ENCODE data around the gene PPP1R14B. TPM values are rescaled to one million over a fixed set of nuclear protein-coding genes. Genes with fewer than 3 reads are reported as not detected.

PPP1R14B gene
- total and polyA plus RNA-seq, 2 of the 13 experiments (the other 11 are each of a cell fraction or from before 2014, with no cell fraction given): 110 to 148 TPM

- TF ChIP-seq, protein P1, sequence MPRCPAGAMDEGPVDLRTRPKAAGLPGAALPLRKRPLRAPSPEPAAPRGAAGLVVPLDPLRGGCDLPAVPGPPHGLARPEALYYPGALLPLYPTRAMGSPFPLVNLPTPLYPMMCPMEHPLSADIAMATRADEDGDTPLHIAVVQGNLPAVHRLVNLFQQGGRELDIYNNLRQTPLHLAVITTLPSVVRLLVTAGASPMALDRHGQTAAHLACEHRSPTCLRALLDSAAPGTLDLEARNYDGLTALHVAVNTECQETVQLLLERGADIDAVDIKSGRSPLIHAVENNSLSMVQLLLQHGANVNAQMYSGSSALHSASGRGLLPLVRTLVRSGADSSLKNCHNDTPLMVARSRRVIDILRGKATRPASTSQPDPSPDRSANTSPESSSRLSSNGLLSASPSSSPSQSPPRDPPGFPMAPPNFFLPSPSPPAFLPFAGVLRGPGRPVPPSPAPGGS (CRISPR knock-in tag; IDR thresholded peaks at IDR 0.05): no peak
- TF ChIP-seq FIP1L1 (IDR thresholded peaks at IDR 0.05; ENCODE audit: borderline replicate concordance, insufficient read depth, low read depth, low read length) (no peak), ELF4 (CRISPR knock-in tag; IDR thresholded peaks at IDR 0.05; ENCODE audit: borderline replicate concordance) (no peak), IKZF1 (IDR thresholded peaks at IDR 0.05) (no peak), PHF8 (CRISPR knock-in tag; IDR thresholded peaks at IDR 0.05) (0 out of 2 replicates have a peak, but pooled peaks have one; percentile 14), ZNF891 (CRISPR knock-in tag; IDR thresholded peaks at IDR 0.05) (0 out of 2 replicates have a peak, but pooled peaks have one; percentile 43), KDM6A (CRISPR knock-in tag; IDR thresholded peaks at IDR 0.05; ENCODE audit: low read depth) (no peak), GABPA (IDR thresholded peaks at IDR 0.05; ENCODE audit: low read depth, low read length) (no peak), GABPA (CRISPR knock-in tag; IDR thresholded peaks at IDR 0.05; ENCODE audit: low read depth) (no peak), ATRX (CRISPR knock-in tag; IDR thresholded peaks at IDR 0.05; ENCODE audit: borderline replicate concordance) (no peak), ZNF274 (CRISPR knock-in tag; IDR thresholded peaks at IDR 0.05) (0 out of 2 replicates have a peak, but pooled peaks have one; percentile 1), ZNF768 (CRISPR knock-in tag; IDR thresholded peaks at IDR 0.05) (no peak), ZNF343 (CRISPR knock-in tag; IDR thresholded peaks at IDR 0.05) (0 out of 2 replicates have a peak, but pooled peaks have one; percentile 31), ASH2L (IDR thresholded peaks at IDR 0.05; ENCODE audit: insufficient read length, low read depth, low read length) (no peak), ZNF704 (CRISPR knock-in tag; IDR thresholded peaks at IDR 0.05; ENCODE audit: borderline replicate concordance) (no peak), ZNF850 (CRISPR knock-in tag; conservative IDR thresholded peaks at IDR 0.05) (no peak), ZSCAN31 (CRISPR knock-in tag; IDR thresholded peaks at IDR 0.05; ENCODE audit: low read depth) (0 out of 2 replicates have a peak, but pooled peaks have one; percentile 25), ZFP82 (CRISPR knock-in tag; IDR thresholded peaks at IDR 0.05; ENCODE audit: borderline replicate concordance) (no peak), DR1 (CRISPR knock-in tag; IDR thresholded peaks at IDR 0.05) (no peak; the same call in 1 of the 2 replicates), SKI (IDR thresholded peaks at IDR 0.05; ENCODE audit: partially characterized antibody) (no peak), ZNF296 (CRISPR knock-in tag; conservative IDR thresholded peaks at IDR 0.05) (no peak), ZFX (CRISPR knock-in tag; IDR thresholded peaks at IDR 0.05; ENCODE audit: low read depth) (0 out of 2 replicates have a peak, but pooled peaks have one; percentile 3), ZSCAN22 (CRISPR knock-in tag; IDR thresholded peaks at IDR 0.05) (no peak)
- TF ChIP-seq, protein P2, sequence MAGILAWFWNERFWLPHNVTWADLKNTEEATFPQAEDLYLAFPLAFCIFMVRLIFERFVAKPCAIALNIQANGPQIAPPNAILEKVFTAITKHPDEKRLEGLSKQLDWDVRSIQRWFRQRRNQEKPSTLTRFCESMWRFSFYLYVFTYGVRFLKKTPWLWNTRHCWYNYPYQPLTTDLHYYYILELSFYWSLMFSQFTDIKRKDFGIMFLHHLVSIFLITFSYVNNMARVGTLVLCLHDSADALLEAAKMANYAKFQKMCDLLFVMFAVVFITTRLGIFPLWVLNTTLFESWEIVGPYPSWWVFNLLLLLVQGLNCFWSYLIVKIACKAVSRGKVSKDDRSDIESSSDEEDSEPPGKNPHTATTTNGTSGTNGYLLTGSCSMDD (CRISPR knock-in tag; IDR thresholded peaks at IDR 0.05): no peak
- TF ChIP-seq, protein P3, sequence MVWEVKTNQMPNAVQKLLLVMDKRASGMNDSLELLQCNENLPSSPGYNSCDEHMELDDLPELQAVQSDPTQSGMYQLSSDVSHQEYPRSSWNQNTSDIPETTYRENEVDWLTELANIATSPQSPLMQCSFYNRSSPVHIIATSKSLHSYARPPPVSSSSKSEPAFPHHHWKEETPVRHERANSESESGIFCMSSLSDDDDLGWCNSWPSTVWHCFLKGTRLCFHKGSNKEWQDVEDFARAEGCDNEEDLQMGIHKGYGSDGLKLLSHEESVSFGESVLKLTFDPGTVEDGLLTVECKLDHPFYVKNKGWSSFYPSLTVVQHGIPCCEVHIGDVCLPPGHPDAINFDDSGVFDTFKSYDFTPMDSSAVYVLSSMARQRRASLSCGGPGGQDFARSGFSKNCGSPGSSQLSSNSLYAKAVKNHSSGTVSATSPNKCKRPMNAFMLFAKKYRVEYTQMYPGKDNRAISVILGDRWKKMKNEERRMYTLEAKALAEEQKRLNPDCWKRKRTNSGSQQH (CRISPR knock-in tag; IDR thresholded peaks at IDR 0.05; ENCODE audit: low read depth): no peak
Measured at GRCh38 chr11:64252003-64252872, 5.5 kb upstream of the PPP1R14B start (continued).

Measured in HepG2 (cell line).